Endothelial cell (in vitro differentiated cells): Measurements from ENCODE around the gene CFAP20. TPM values are rescaled to one million over a fixed set of nuclear protein-coding genes. Genes with fewer than 3 reads are reported as not detected.
A peak's percentile ranks its signal among the peaks of the same experiment; 100 is the strongest.

Source experiments
- DNase-seq: peaks from one replicate; pipeline ENCODE4 v3.0.0; 2021; ENCODE audit warnings: low spot score
- H3K27ac Mint-ChIP-seq: one replicate; pipeline ENCODE4 v1.8.0; 2021; ENCODE audit warnings: mixed read lengths, inconsistent platforms; ENCODE audit not compliant: unreplicated experiment
- H3K27me3 Mint-ChIP-seq: one replicate; pipeline ENCODE4 v1.8.0; 2021; ENCODE audit warnings: mild to moderate bottlenecking, moderate library complexity, mixed read lengths, inconsistent platforms; ENCODE audit not compliant: unreplicated experiment
- H3K36me3 Mint-ChIP-seq: one replicate; pipeline ENCODE4 v1.8.0; 2021; ENCODE audit warnings: mild to moderate bottlenecking, low read depth, mixed read lengths, inconsistent platforms; ENCODE audit not compliant: unreplicated experiment
- H3K4me1 Mint-ChIP-seq: one replicate; pipeline ENCODE4 v1.8.0; 2021; ENCODE audit warnings: mild to moderate bottlenecking, mixed read lengths, inconsistent platforms; ENCODE audit not compliant: unreplicated experiment
- H3K4me3 Mint-ChIP-seq: one replicate; pipeline ENCODE4 v1.8.0; 2021; ENCODE audit warnings: mild to moderate bottlenecking, mixed read lengths, inconsistent platforms; ENCODE audit not compliant: unreplicated experiment
- H3K9me3 Mint-ChIP-seq: one replicate; pipeline ENCODE4 v1.8.0; 2021; ENCODE audit warnings: mixed read lengths, inconsistent platforms; ENCODE audit not compliant: unreplicated experiment
- CTCF ChIP-seq: fragments of 200-600 bp; sonication (generic); IDR thresholded peaks from one replicate; pipeline ENCODE4 v1.5.0; 2021; ENCODE audit warnings: antibody characterized with exemption; ENCODE audit not compliant: unreplicated experiment
- total RNA-seq: library from RNA; stranded (reverse); fragmentation: NEBNext Ultra II Directional; extraction: Animal tissue kit (Norgen Biotek cat#: 25700); gene quantifications from one replicate; pipeline ENCODE4 v1.2.1, GENCODE V29; 2021; ENCODE audit not compliant: unreplicated experiment

CFAP20 gene
- total RNA-seq, 1 donor from 2014 or later = 89.7 TPM

- H3K4me3 Mint-ChIP-seq = no peak overlapping the region
- H3K4me1 Mint-ChIP-seq = peaks cover 43% of the 10 kb centered on the region
- H3K9me3 Mint-ChIP-seq = no peaks in the 10 kb centered on the region
Observed at GRCh38 chr16:58109330-58109729, 19.9 kb downstream of the CFAP20 start.

GRCh38 chr16:58107709-58108108, 21.5 kb downstream of the CFAP20 start:
- no peak for DNase-seq
- Mint-ChIP-seq H3K27me3 (peaks cover 9% of the 10 kb centered on the region), H3K9me3 (no peaks in the 10 kb centered on the region), H3K4me3 (no peak overlapping the region), H3K4me1 (peaks cover 42% of the 10 kb centered on the region), H3K36me3 (peaks cover 4% of the 10 kb centered on the region), H3K27ac (peak overlapping the region; percentile 77)
- no peak for TF ChIP-seq CTCF

More at GRCh38 chr16:58109330-58109729, 19.9 kb downstream of the CFAP20 start:
- peaks cover 18% of the 10 kb centered on the region for H3K36me3 Mint-ChIP-seq
- no peak overlapping the region for H3K27ac Mint-ChIP-seq
- DNase-seq = no peak
- H3K27me3 Mint-ChIP-seq = peaks cover 9% of the 10 kb centered on the region
- no peak for TF ChIP-seq CTCF

GRCh38 chr16:58107228-58107627, 22.0 kb downstream of the CFAP20 start:
- DNase-seq = no peak
- TF ChIP-seq CTCF = no peak
- peaks cover 44% of the 10 kb centered on the region for H3K4me1 Mint-ChIP-seq
- H3K4me3 Mint-ChIP-seq = no peak overlapping the region
- H3K27ac Mint-ChIP-seq = peak overlapping the region; percentile 77
- H3K27me3 Mint-ChIP-seq = peaks cover 9% of the 10 kb centered on the region
- H3K9me3 Mint-ChIP-seq = no peaks in the 10 kb centered on the region
- peaks cover 3% of the 10 kb centered on the region for H3K36me3 Mint-ChIP-seq

DNA sequence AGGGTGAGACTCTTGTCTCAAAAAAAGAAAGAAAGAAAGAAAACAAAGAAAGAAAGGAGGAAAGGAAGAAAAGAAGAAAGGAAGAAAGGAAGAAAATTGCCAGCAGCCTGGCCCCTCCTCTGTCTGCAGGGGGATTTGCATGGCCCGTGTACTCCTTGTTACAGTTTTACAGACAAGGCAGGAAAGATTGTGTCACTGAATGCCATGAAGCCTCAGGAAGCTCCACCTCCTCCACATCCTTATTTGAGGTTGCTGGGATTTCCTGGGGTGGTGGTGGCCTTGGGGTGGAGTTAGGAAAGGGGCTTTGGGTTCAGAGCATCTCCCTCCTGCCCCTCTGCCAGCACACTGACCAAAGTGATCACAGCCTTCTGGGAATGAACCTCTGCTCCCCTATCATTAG, 23.6 kb downstream of the CFAP20 start:
- no peak for DNase-seq
- H3K4me1 Mint-ChIP-seq = peaks cover 32% of the 10 kb centered on the region
- H3K36me3 Mint-ChIP-seq = peaks cover 3% of the 10 kb centered on the region
- peak overlapping the region; percentile 11 for H3K27ac Mint-ChIP-seq
- no peak for TF ChIP-seq CTCF
- no peak overlapping the region for H3K4me3 Mint-ChIP-seq
- H3K9me3 Mint-ChIP-seq = no peaks in the 10 kb centered on the region
- peaks cover 6% of the 10 kb centered on the region for H3K27me3 Mint-ChIP-seq

- H3K27me3 Mint-ChIP-seq = peaks cover 9% of the 10 kb centered on the region
- no peaks in the 10 kb centered on the region for H3K9me3 Mint-ChIP-seq
- H3K36me3 Mint-ChIP-seq = no peaks in the 10 kb centered on the region
- no peak for TF ChIP-seq CTCF
- H3K4me1 Mint-ChIP-seq = peaks cover 33% of the 10 kb centered on the region
- no peak for DNase-seq
- no peak overlapping the region for H3K4me3 Mint-ChIP-seq
- no peak overlapping the region for H3K27ac Mint-ChIP-seq
Observed at GRCh38 chr16:58102665-58103392, 26.4 kb downstream of the CFAP20 start.
